GM21367 (cell line): ENCODE measurements around the gene PSMG4.

Experiments
- ATAC-seq: cut with Tn5 transposase; IDR thresholded peaks from one replicate; pipeline ENCODE4 v1.9.1; 2021; ENCODE audit not compliant: unreplicated experiment

PSMG4 gene

GRCh38 chr6:3258720-3259490 is at the start of gene PSMG4:
Gene PSMG4, plus strand, starts transcription at chr6:3258947. Its CDS starts 76 bp downstream, at chr6:3259023.
- peak; percentile 54 for ATAC-seq

- peak; percentile 57 for ATAC-seq
Observed at GRCh38 chr6:3209114-3210023, 49.4 kb upstream of the PSMG4 start.

- ATAC-seq: no peak
Observed at GRCh38 chr6:3210024-3210610, 48.6 kb upstream of the PSMG4 start.

- ATAC-seq: no peak
Observed at GRCh38 chr6:3211681-3212080, 47.1 kb upstream of the PSMG4 start.

GRCh38 chr6:3212261-3212660 is 46.5 kb upstream of the PSMG4 start:
- ATAC-seq: no peak

- ATAC-seq: no peak
Observed at GRCh38 chr6:3213334-3213695, 45.4 kb upstream of the PSMG4 start.

- no peak for ATAC-seq
Observed at GRCh38 chr6:3214898-3215297, 43.8 kb upstream of the PSMG4 start.

GRCh38 chr6:3217286-3217685 is 41.5 kb upstream of the PSMG4 start:
- no peak for ATAC-seq

GRCh38 chr6:3218266-3218665 is 40.5 kb upstream of the PSMG4 start:
- ATAC-seq: no peak

GRCh38 chr6:3220366-3220765 is 38.4 kb upstream of the PSMG4 start:
- no peak for ATAC-seq

GRCh38 chr6:3221578-3221977 is 37.2 kb upstream of the PSMG4 start:
- no peak for ATAC-seq

- no peak for ATAC-seq
Observed at GRCh38 chr6:3222506-3223038, 36.2 kb upstream of the PSMG4 start.

- ATAC-seq: no peak
Observed at GRCh38 chr6:3226042-3226441, 32.7 kb upstream of the PSMG4 start.

GRCh38 chr6:3226481-3227362 is 32.0 kb upstream of the PSMG4 start:
- ATAC-seq: no peak

GRCh38 chr6:3227363-3228045 is 31.2 kb upstream of the PSMG4 start, which contains the start of gene TUBB2B:
Gene TUBB2B, minus strand, starts transcription at chr6:3227653. Its CDS starts 110 bp downstream, at chr6:3227543.
- ATAC-seq: no peak

GRCh38 chr6:3228046-3228671 is 30.6 kb upstream of the PSMG4 start:
- ATAC-seq: no peak

GRCh38 chr6:3228771-3229565 is 29.8 kb upstream of the PSMG4 start:
- no peak for ATAC-seq

- no peak for ATAC-seq
Observed at GRCh38 chr6:3229566-3230178, 29.1 kb upstream of the PSMG4 start.
